Measurements from ENCODE around the gene OLIG2.

The OLIG2 gene

DNA sequence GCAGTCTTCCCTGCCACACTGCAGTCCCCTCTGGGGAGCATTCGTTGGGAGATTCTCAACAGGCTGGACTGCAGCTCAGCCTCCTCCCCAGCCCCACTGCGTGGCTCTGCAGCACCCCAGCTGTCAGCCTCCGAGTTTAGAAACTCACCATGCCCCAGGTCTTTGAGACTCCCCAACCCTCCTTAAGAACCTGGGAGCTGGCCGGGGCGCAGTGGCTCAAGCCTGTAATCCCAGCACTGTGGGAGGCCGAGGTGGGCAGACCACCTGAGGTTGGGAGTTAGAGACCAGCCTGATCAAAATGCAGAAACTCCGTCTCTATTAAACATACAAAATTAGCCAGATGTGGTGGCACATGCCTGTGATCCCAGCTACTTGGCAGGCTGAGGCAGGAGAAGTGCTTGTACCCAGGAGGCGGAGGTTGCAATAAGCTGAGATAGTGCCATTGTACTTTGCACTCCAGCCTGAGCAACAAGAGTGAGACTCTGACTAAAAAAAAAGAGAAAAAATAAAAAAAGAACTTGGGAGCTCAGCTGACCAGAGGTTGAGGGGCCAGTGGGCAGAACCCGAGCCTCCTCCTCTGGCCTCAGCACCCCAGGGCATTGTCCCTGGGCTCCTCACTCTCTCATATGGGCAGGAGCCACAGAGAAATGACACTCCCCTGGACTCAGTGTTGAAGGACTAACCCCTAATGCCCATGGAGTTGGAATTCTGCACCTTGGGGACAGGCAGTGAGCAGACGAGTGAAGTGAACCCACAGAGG lies 5.6 kb downstream of the OLIG2 start:
- FAIRE-seq (no peak), DNase-seq (ENCODE audit: insufficient read length, low spot score) (no peak)

DNA sequence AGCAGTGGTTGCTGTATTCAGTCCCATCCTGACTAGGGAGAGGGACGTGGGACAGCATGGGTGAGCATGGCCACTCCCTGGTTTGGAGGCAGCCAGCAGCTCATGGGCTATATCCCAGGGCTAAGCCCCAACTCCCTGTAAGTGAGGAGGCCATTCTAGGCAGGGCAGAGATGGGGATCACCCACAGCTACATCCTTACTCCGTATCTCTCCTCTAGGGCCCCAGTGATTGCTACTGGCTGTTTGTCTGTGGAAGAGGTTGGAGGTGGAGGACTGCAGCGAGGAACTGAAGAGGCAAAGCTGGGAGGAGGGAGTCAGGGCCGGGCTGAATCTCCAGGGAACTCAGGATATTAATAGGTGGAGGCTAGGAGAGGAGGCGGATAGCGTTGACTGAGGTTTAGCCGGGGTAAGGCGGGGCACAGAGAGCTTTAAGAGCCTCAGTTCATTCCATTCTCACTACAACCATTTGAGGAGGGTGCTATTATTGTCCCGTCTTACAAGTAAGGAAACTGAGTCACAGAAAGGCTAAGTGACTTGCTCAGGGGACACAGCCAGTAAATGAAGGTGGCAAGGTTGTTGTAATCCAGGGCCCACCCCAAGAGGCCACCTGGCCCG lies 6.8 kb downstream of the OLIG2 start:
- DNase-seq (ENCODE audit: insufficient read length, low spot score) (no peak), FAIRE-seq (no peak)

DNA sequence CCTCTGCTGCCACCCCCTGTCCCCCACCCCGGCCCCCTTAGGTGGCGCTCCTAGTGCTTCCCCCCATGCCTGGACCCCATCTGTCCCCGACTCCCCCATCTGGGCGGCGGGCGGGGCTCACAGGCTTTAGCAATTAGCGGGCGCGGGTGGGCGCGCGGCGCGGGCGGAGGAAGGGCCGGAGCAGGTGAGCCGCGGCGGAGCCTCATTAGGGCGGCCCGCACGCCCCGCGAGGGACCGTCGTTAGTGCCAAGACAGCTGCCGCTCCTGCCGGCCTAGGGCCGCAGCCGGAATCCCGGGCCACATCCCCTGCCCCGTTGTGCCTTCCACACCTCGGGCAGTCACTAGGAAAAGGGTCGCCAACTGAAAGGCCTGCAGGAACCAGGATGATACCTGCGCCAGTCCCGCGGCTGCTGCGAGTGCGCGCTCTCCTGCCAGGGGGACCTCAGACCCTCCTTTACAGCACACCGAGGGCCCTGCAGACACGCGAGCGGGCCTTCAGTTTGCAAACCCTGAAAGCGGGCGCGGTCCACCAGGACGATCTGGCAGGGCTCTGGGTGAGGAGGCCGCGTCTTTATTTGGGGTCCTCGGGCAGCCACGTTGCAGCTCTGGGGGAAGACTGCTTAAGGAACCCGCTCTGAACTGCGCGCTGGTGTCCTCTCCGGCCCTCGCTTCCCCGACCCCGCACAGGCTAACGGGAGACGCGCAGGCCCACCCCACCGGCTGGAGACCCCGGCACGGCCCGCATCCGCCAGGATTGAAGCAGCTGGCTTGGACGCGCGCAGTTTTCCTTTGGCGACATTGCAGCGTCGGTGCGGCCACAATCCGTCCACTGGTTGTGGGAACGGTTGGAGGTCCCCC lies 7.6 kb downstream of the OLIG2 start:
- FAIRE-seq (no peak), DNase-seq (ENCODE audit: insufficient read length, low spot score) (no peak)

DNA sequence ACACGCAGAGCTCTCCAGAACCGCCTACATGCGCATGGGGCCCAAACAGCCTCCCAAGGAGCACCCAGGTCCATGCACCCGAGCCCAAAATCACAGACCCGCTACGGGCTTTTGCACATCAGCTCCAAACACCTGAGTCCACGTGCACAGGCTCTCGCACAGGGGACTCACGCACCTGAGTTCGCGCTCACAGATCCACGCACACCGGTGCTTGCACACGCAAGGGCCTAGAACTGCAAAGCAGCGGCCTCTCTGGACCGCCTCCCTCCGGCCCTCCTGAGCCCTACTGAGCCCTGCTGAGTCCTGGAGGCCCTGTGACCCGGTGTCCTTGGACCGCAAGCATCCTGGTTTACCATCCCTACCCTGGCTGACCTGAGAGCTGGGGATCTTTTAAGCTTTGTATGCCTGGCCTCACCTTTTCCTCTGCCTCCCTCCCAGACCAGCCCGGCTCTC lies 8.3 kb downstream of the OLIG2 start:
- DNase-seq (ENCODE audit: insufficient read length, low spot score) (no peak), FAIRE-seq (no peak)

DNA sequence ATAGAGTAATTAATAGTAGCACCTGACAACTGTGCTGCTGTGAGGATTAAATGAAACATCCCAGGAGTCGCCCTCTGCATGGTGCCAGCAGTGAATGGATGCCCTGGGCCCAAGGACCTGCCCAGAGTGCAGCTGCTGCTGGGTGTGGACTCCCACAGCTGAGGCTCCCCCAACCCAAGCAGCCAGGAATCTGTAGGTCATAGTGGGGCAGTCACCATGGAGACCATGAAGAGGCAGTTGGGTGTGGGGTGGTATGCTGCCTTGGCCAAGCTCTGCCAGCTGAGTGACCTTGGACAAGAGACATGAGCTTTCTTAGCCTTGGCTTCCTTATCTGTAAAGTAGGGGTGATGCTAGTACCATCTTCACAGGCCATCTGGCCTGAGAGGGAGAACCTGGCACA lies 9.4 kb downstream of the OLIG2 start:
- no peak for DNase-seq (ENCODE audit: insufficient read length, low spot score)
- no peak for FAIRE-seq

DNA sequence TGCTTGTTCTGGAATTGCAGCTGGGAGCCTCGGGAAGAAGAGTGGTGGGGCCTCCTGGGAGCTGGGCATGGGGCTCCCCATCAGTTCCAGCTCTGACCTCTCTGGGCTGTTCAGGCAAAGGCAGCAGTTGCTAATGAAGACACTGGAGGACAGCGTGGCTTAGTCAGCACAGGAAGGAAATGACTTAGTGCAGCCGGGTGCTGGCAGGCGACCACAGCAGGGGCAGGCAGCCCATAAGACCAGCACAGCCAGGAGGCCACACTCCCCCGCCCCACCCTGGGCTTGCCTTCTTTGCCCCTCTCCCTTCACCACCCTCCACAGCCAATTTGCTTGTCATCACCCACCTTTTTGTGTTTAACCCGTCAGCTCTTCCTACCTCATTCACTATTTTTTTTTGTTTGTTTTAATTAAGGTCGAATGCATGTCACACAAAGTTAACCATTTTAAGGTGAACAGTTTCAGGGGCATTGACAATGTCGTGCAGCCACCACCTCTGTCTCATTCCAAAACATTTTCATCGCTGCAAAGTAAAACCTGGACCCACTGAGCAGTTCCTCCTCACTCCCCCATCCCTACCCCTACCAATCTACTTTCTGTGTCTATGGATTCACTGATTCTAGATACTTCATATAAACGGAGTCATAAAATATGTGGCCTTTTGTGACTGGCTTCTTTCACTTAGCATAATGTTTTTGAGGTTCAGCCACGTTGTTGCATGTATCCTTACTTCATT lies 10.9 kb downstream of the OLIG2 start:
- FAIRE-seq (no peak), DNase-seq (ENCODE audit: insufficient read length, low spot score) (no peak)

DNA sequence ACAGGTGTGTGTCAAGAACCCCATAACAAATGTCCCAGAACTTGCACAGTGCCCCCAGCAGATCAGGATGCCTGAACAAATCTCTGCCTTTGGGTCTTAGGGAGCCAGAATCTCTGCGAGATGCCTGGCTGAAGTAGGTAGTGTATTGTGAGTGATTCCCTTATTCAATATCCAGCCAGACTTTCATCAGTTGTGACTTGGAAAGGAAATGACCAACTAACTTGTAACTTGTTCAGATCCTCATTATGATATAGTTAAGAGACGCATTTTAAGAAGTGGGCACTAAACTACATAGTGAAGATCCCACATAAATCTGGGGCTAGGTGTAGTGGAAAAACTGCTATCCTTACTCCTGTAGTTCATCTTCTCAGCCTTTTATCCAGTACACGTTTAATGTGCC lies 11.8 kb downstream of the OLIG2 start:
- FAIRE-seq (no peak), DNase-seq (ENCODE audit: insufficient read length, low spot score) (no peak)

DNA sequence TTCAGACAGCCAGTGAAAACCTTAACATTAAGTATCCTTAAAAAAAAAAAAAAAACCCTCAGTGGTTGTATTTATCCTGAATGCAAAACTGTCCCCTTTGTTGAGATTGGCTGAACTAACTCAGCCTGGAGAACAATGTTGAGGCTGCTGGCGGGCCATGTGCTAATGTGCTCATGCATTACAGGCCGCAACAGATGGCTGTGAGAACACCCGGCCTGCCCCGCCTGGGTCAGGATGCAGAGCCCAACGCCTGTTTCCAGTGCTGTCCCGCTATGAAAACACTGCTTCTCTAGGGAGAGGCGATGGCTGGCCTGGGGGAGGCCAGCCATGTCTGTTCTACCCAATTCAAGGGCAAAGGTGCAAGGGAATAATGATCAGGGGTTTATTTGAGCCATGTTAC lies 13.8 kb downstream of the OLIG2 start:
- FAIRE-seq (no peak), DNase-seq (ENCODE audit: insufficient read length, low spot score) (no peak)

DNA sequence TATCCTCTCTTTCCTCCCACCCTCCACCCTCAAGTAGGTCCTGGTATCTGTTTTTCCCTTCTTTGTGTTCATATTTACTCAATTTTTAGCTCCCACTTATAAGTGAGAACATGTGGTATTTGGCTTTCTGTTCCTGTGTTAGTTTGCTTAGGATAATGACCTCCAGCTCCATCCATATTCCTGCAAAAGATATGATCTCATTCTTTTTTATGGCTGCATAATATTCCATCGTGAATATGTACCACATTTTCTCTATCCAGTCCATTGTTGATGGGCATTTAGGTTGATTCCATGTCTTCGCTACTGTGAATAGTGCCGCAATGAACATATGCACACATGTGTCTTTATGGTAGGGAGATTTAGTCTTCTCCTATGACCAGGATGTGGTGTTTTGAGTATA lies 14.5 kb downstream of the OLIG2 start:
- FAIRE-seq = no peak
- DNase-seq (ENCODE audit: insufficient read length, low spot score) = no peak

DNA sequence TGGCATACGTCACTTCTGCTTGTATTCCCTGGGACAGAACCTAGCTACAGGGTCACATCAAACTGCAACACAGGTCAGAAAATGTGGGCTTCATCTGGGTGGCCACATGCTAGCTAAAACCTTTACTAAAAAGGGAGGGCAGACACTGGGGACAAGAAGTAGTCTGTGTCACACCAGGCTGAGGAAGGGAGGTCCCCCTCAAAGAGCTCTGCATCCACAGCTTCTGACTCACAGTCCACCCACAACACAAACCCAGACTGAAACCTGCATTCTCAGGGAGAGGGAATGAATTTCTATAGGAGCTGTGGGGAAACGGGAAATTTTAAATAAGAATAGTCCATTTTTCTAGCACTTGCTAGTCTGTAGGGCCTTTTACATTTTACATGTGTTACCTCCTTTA lies 16.2 kb downstream of the OLIG2 start:
- DNase-seq (ENCODE audit: insufficient read length, low spot score) (no peak), FAIRE-seq (no peak)

DNA sequence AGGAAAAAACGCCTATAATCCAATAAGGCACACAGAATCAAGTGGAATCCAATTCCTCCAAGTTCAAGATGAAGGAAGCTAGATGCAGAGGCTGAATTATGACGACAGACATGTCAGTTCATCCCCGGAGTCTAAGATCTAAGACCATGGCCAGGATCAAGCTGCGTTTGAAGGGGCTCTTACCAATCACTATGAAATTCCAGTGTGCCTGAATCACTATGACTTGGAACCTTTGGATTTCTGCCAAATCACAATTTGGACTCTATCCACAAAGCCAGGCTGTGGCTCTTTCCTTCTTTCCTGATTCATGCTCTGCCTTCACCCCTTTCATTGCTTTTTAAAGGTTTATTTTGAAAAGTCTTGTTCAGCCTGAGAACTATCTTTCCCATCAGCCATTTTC lies 17.1 kb downstream of the OLIG2 start:
- no peak for FAIRE-seq
- no peak for DNase-seq (ENCODE audit: insufficient read length, low spot score)

DNA sequence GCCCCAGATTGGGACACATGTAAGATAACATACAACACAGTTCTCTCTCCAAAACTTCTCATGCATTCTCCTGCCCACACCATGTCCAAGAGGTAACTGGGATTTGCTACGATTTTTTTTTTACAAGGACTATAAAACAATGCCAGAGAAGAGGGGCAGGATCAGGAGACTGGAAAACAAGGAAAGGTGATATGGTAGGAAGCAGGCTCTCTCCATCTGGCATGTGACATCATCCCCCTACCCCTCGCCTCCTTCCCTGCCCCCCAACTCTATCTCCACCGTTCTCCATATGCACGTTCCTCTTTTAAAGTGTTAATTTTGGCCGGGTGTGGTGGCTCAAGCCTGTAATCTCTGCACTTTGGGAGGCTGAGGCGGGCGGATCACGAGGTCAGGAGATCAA lies 20.7 kb downstream of the OLIG2 start:
- no peak for FAIRE-seq
- no peak for DNase-seq (ENCODE audit: insufficient read length, low spot score)

DNA sequence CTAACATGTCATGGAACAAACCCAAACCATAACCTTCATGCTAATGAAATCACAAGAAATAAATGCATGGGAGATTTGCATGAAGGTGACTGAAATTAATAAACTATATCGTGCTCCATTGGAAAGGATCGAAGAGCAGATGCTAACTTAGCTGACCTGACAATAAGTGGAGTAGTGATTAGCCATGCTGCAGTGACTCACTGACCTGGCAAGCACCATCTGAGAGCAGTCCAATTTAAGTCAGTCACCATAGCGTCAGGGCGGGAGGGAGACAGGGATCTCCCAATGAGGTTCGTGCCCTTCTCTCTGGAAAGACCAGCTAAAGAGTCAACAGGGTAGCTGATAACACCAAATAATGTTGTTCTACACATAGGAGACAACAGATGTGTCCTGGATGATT lies 21.5 kb downstream of the OLIG2 start:
- FAIRE-seq = no peak

DNA sequence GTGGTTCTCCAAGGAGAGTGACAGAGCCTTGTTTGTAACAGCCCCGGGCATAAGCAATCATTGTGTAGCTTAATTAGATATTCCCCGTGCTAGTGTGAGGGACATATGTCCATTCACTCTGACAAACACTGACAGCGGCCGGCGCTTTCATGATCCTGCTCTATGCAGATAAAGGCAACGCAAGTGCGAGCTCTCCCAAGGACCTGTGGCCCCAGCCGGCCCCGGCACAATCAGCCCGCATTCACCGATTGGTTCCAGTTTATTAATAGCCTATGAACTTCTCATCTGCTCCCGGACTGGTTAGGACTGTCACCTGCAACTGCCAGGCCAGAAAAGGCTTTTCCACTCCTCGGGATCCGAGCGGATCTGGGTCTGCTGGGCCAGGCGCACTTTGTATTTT lies 26.2 kb downstream of the OLIG2 start:
- FAIRE-seq (no peak), DNase-seq (ENCODE audit: insufficient read length, low spot score) (no peak)

More for the DNA sequence above, 21.5 kb downstream of the OLIG2 start:
- no peak for DNase-seq (ENCODE audit: insufficient read length, low spot score)

DNA sequence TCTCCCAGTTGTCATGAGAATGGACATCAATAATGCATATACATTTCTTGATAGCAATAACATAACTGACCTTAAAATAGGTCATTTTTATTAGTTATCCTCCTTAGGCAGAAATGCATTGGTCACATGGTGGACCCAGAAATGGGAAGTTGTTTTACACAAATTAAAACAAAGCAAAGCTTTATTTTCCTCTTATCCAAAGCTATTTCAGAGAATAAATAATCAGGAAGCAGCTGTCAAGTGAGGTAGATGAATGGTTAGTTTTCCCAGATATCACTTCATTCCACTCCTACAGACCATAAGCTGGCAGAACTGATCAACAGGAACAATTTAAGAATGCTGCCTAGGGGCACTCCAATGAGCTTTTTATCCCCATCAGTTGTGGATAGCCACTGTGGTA lies 28.2 kb downstream of the OLIG2 start:
- no peak for FAIRE-seq
- no peak for DNase-seq (ENCODE audit: insufficient read length, low spot score)

DNA sequence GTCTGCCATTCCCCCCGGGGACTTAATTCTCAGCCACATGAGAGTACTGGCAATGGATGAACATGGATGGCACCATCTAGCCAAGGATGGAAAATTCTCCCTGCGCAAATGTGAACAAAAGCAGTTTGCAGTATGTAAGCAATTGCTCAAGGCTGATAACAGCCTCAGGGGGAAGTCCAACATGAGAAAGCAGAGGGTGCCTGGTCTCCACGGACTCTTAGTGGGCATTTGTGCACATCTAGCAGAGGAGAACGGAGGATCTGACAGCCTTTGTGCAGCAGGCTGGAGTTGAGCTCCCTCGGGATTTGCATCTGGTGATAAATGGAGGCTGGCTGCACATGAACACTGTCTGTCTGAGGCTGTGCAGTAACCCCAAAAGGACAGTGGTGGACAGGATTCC lies 30.3 kb downstream of the OLIG2 start:
- FAIRE-seq = no peak
- DNase-seq (ENCODE audit: insufficient read length, low spot score) = no peak

DNA sequence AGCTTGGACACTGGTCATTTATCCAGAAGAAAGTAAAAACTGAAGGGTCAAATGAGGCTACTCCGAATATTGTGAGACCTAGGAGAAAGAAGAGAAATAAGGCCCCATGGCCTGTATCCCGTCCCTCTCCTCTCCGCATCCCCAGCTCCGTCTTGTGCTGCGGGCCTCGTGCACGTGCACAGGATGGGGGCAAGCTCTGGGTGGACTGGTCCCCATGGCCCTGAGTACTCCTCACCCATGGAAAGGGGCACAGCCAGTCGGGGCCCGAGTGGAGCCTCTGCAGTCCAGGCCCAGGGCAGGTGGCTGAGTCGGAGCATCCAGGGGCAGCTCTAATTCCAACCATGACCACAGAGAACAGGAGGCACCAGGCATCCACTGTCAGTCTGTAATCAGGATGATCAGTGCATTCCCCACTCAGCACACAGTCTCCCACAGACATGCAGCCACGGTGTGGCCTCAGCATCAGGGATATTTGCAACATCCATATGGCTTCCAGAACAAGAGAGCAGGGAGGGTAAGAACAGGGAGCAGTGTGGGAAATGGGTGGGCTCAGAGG lies 31.7 kb downstream of the OLIG2 start:
- DNase-seq (ENCODE audit: insufficient read length, low spot score) = no peak
- FAIRE-seq = no peak

DNA sequence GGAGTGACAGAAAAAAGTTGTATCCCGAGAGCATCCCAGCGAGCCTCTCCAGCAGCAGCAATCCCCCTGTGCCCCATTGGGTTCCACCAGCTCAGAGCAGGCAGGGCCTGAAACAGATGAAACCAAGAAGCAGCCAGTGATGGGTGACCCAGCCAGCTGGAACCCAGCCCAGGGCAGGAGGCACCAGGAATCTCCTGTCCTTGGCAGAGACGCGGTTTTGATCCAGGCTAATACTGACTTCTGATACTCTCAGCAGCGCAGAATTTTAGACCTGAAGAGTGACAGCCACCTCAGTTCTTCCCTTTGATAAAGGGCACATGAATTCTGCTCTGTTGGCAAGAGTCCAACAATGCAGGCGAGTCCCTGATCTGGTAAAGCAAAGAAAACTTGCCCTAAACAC lies 32.8 kb downstream of the OLIG2 start:
- DNase-seq (ENCODE audit: insufficient read length, low spot score) (no peak), FAIRE-seq (no peak)

DNA sequence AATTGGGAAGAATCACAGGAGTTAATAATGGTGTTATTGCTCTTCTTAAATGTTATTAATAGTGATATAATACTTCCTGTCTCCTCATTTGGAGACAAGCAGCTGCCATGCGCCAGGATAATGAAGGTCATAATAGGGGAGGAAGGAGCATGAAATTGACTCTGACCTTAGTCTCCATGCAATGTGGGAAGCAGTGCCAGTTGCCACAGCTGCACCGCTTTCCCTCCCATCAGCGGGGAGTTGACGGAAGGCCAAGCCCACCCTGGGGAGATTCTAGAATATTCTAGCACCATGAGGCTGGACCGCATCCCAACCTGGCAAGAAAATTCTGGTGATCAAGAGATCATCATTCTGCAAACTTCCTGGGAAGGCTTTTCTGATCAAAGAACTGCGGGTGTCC lies 33.2 kb downstream of the OLIG2 start:
- FAIRE-seq = no peak
- no peak for DNase-seq (ENCODE audit: insufficient read length, low spot score)

DNA sequence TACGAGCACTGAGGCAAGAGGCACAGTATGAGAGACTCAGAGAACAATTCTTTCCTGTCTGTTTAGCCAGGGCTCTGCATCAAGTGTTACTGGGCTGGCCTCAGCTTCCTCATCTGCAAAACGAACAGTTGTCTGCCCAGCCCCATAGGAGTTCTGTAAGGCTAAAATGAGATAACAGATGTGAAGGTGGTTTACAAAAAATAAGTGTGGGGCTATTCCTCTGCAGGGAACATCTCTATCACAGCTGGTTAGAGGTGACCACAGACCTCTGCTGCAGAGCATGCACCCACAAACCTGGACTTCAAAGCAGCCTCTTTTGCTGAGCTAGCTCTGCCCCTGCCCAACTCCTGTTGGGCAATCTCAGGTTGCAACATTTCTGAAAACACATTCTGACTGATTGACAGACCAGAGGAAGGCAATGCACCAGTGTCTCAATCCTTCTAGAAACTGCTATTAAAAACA lies 33.7 kb downstream of the OLIG2 start:
- FAIRE-seq (no peak), DNase-seq (ENCODE audit: insufficient read length, low spot score) (no peak)

DNA sequence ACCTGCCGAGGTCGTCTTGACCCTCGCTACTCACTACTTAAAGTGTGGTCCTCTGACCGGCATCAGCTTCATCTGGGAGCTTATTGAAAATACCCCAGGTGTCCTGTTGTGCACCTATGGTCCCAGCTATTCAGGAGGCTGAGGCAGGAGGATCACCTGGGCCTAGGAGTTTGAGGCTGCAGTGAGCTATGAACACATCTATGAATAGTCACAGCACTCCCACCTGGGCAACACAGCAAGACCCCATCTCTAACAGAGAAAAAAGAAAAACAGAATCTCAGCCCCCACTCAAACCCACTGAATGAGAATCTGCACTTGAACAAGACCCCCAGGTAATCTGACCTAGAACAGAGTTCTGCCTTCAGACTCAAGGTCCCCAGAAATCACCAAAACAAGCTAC lies 35.5 kb downstream of the OLIG2 start:
- FAIRE-seq = no peak

More for the DNA sequence above, 35.5 kb downstream of the OLIG2 start:
- DNase-seq (ENCODE audit: insufficient read length, low spot score) = no peak

Data from GM19239 (cell line).